ENCODE measurements around the gene YOD1.

Gene YOD1

GRCh38 chr1:207051191-207051943, at the start of gene YOD1:
Gene YOD1 (minus strand): TSS chr1:207051208. CDS start chr1:207051030, 178 bp downstream.
- peak; percentile 82 for DNase-seq (ENCODE audit: low read depth)

DNA sequence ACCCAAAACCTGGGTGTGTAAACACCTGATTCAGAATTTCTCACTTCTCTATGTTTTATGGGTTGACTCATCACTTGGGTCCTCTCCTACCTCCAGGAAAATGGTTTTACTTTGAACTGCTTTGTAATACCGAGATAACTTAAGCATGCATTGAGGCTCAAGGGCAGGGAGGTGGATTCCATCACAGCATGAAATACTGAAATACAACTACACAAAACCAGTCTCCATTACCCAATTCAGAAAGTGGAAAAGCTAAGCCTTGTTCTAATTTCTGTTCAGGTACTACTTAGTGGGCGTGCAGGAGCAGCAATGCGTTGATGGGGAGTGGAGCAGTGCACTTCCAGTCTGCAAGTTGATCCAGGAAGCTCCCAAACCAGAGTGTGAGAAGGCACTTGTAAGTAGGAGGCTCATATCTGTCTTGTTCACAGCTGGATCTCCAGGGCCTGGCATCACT, 46.9 kb upstream of the YOD1 start:
- DNase-seq (ENCODE audit: low read depth): no peak

GRCh38 chr1:207093944-207094343, 42.9 kb upstream of the YOD1 start:
- DNase-seq (ENCODE audit: low read depth): no peak

DNA sequence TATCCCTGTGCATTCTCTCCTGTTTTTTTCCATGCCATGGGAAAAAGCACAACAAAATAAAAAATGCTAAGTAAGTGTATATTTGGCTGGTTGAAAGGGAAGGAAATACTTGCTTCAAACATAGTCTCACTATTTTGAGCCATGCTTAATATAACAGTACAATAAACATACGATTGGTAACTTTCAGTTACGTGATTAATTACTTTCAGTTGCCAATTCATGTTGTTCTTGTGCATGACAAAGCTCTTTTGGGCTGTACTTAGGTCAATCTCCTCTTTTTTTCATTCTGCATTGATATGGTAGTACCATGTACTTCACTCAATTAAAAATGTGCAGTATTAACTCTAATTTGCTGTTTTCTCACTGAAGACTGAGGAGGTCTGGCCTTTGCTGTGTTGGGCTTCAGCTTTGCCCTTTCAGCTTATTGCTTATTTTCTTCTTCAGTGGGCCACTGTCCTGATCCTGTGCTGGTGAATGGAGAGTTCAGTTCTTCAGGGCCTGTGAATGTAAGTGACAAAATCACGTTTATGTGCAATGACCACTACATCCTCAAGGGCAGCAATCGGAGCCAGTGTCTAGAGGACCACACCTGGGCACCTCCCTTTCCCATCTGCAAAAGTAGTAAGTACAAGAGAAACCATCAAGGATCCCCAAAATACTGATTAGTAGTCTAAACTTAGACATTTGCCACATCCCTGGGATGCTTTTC, 40.3 kb upstream of the YOD1 start:
- no peak for DNase-seq (ENCODE audit: low read depth)

DNA sequence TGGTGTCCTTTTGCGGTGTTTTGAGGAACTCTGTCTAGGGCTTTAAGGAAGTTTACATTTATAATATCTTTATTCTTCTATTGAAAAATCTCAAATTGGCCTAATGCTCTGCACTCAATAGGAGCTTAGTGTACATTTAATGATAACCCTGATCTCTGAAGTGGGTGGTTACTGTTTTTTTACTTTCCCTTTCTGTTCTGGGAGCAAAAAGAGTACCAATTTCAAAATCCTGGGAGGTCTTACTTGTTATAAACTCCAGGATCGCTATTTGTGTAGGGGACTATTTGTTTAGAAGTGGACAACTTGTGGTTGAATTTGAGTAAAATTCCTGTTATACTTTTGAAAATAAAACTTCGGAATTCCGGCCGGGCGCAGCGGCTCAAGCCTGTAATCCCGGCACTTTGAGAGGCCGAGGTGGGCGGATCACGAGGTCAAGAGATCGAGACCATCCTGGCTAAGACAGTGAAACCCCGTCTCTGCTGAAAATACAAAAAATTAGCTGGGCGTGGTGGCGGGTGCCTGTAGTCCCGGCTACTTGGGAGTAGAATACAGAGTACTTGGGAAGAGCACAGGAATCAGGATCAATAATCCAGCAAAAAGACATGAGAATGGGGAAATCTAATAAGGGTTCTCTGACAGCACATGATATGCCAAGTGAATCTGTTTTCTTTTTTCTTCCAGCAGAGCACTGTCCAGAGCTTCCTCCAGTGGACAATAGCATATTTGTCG, 38.8 kb upstream of the YOD1 start:
- DNase-seq (ENCODE audit: low read depth): no peak

DNA sequence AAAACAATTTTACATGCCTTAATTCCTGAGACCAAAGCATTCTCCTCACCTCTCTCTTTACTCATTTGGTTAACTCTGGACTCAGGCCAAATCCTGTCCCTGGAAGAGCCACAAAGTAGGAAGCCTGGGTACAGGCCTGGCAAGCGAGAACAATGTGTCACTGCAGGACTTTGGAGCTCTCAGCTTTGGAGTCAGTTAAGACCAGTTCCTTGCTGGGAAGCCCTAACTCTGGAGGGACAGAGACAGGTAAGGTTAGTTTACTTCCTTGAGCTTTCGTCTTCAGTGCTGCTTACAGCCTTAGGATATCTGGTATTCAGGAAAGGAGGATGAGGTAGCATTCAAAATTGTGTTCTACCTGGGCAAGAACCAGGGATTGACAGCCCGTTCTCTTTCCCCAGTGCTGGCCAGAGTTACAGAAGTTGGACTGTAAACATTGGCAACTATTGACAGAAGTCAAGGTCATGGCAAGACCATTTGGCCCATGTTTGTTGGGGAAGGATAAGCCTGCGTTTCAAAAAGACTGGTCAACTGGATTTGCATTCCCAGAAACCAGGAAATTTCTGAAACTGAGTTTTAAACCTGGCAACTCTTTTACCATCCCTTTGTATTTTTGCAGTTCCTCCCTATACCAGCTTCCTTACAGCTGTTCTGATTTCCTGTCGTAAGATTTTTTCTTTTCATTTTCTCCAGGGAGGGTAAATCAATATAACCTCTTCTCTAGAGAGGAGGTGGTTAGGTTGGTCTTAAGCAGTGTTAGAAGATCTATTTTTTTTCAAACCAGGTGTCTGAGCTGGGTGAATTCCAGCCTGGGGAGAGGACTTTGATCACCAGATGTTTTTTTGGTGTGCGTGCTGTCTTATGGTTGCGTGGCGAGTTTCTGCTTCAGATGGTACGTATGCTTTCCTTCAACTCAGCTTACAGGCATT, 38.0 kb upstream of the YOD1 start, which contains the start of gene C4BPB:
Gene C4BPB (plus strand): TSS at position 160 of the 926 bp plus-strand sequence. CDS start 672 bp downstream, at position 832.
- DNase-seq (ENCODE audit: low read depth): no peak

- no peak for DNase-seq (ENCODE audit: low read depth)
Measured at GRCh38 chr1:207088161-207088560, 37.2 kb upstream of the YOD1 start.

GRCh38 chr1:207085887-207086286, 34.9 kb upstream of the YOD1 start:
- DNase-seq (ENCODE audit: low read depth): no peak

GRCh38 chr1:207084701-207085180, 33.7 kb upstream of the YOD1 start:
- DNase-seq (ENCODE audit: low read depth): no peak

DNA sequence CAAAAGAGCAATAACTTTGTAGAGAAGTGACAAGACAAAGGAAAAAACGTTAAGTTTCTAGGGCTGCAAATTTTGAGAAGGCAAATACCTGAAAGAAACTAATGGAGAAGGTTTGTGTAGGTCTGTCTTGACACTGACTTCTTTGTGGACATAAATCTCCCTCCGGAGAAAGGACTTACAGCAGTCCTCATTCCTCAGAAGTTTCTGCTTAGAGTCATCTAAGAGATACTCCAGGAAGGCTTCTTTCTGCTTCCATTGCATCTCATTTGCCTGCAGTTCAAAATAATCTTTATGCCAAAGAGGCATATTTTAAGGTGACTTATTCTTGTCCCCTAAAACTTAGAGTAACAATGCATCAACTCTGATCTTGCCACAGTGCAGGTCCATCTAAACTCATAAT, 33.2 kb upstream of the YOD1 start:
- no peak for DNase-seq (ENCODE audit: low read depth)

- no peak for DNase-seq (ENCODE audit: low read depth)
Measured at GRCh38 chr1:207081806-207082205, 30.8 kb upstream of the YOD1 start.

DNA sequence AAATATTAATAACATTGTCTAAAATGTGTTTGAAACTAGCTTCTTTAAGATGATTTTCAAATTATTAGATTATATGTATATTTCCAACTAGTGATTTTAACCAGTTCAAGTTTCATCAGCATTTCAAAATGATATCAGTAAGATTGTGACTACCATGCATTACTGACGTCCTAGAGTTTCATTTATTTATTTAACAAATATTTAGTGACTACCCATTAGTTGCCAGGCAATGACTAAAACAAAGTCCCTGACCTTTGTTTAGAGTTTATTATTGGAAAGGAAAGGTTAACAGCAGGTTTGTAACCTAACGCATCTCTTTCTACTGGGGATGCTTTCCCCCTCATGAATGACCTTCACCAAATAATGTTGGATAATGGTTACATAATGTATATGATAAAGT, 30.1 kb upstream of the YOD1 start:
- DNase-seq (ENCODE audit: low read depth): no peak

DNA sequence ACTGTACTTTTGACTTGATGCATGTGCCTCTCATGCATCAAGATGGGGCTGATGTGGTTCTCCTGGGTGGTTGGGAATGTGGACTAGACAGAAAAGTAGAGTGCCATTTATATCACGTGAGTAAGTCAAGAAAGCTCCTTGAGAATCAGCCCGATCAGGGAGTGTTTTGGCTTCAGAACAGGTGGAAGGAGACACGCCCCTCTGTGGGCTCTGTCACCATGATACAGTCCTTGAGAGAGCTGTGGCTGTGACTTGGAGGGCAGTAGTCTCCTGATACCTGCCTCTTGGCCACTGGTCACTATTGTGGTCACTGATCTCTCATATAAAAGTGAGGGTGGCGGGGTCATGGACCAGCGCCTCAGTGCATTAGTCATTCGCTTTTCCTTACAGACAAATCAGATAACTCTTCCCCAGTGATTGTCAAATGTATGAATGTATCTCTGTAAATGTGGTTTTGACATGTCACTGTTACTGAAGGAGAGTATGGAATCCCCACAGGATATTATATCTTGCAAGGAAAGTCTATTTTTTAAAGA, 28.8 kb upstream of the YOD1 start:
- no peak for DNase-seq (ENCODE audit: low read depth)

DNA sequence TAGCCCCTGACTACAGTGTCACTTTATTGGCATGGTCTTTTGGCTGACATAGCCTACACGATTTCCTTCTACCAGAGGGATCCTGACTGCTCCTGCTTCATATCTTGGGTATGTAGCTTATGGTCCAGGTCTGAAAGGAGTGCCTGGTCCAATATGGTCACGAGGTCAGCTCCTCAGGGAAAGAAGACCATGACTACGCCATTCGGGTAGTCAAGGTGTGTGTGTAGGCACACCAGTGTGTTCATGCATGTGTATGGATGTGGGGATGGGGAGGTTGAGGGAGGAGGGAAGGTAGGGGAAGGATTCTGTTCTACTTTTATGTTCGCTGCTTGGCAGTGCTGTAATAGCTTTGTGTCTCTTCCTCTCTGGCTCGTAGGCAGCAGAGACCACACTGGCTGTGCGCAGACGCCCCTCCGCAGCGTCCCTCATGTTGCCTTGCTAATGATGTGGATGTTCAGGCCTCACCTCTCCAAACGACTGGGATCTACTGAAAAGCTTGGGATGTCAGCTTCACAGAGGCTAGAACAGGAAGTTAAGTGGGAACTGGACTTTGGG, 27.6 kb upstream of the YOD1 start:
- no peak for DNase-seq (ENCODE audit: low read depth)

- DNase-seq (ENCODE audit: low read depth): peak; percentile 75
Measured at GRCh38 chr1:207077470-207078377, 26.7 kb upstream of the YOD1 start.

DNA sequence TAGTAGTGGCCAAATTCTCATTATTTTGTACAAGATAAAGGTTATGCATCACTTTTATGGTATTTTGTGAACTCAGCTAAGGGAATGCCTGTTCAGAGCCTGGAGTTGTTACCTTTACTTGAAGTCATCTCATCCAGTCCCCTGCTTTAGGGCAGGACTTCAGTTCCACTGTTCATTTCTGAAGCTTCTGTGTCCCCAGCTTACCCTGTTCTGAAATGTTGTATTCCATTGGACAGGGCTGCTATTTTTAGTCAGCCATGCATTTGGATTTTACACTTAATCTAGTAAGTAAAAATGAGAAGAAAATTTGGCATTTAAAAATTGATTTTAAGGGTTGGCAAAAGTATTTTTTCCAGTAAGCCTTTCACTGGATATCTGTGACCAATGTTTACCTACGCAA, 26.0 kb upstream of the YOD1 start:
- no peak for DNase-seq (ENCODE audit: low read depth)

DNA sequence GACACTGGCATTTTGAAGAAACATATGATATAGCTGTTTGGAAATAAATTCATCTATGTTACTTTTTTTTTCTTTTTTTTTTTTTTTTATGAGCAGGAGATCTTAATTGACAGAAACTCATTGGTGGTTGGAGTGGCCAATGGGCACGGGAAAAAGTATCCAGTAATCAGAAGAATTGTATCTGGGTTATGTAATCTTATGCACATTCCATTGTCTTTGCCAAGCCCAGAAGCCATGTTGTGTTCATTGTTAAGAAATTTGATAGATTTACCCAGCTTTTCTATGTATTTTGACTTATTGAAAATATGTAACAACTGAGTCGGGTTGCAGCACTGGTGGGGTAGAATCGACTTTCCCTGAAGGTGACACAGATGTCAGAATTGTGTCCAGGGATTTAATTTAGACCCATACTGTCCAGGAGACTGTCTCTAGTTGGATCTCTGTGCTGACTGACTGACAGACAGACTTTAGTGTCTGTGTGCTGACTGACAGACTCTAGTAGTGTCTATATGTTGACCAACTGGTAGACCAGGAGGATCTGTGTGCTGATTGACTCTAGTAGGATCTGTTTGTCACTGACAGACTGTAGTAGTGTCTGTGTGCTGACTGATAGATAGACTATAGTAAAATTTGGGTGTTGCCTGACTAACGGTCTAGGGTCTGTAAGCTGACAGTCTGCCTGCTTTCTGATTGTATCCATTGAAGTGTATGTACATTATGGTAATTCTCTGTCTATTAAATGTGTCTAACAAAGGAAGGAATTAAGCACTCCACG, 25.4 kb upstream of the YOD1 start:
- no peak for DNase-seq (ENCODE audit: low read depth)

DNA sequence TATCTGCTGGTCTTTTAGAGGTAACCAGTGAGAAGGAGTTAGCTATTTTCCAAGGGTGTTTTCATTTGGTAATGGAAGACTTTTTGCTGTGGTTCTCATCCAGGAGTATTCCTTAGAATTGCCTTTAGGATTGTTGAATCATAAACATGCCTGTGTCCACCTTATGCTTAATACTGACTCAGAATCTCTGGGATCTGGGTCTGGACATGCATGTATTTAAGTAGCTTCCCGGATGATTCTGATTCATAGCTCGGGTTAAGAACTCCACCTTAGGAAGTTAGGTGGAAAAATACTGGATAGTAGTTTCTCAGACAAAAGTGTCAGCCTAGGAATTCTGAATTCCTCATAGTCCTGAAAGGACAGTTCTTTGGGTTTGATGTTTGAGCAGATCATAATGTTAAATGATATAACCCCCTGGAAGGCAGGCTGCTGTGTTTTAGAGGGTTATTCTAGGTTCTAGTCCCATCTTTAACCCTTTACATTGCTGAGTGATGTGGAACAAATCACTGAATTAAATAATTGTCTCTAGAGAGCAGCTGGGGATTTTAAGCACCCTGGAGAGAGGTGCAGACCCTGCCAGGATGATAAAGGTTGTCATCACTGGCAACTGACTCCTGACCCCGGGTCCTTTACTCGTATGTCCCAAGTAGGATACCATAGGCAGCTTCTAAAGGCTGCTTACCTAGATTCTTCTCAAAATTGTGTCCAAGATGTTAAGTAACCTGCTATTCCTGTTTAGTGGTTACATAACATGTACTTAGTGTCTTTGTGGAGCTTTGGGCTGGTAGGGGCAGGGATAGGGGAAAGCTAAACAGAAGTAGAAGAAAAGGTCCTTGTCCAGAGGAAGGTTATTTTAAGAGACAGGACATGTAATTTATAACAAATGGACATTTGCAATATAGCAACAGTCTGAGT, 23.2 kb upstream of the YOD1 start:
- no peak for DNase-seq (ENCODE audit: low read depth)

Data from stromal cell of bone marrow (primary cell).